ENCODE data around the gene ETNK2.

ETNK2 gene

DNA sequence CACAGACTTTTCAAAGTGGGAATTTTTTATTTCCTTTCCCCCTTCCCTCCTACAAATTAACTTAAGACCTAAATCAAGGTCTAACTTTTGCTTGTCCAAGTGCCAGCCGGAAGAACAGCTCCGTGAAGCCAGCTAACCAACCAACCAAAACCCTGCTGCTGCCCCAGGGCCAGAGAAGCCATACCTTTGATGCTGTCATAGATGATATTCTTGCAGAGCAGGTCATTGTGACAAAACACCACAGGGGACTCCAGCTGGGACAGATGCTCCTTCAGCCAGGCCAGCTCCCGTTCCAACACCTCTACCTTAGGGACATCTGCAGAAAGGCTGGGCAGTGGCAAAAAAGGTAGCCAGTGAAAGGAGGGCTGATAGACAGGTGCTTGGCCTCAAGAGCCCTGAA, 10.7 kb downstream of the ETNK2 start:
- no peak overlapping the region for H3K4me3 ChIP-seq (ENCODE audit: low read depth, low read length)
- TF ChIP-seq CTCF (IDR thresholded peaks at IDR 0.05; ENCODE audit: control insufficient read depth, extremely low read depth, insufficient read depth) = no peak
- DNase-seq (ENCODE audit: low read depth) = no peak

GRCh38 chr1:204139952-204140351, 11.9 kb downstream of the ETNK2 start:
- H3K4me3 ChIP-seq (ENCODE audit: low read depth, low read length) = no peak overlapping the region
- no peak for TF ChIP-seq CTCF (IDR thresholded peaks at IDR 0.05; ENCODE audit: control insufficient read depth, extremely low read depth, insufficient read depth)
- DNase-seq (ENCODE audit: low read depth) = no peak

- H3K4me3 ChIP-seq (ENCODE audit: low read depth, low read length) = no peak overlapping the region
- no peak for DNase-seq (ENCODE audit: low read depth)
- no peak for TF ChIP-seq CTCF (IDR thresholded peaks at IDR 0.05; ENCODE audit: control insufficient read depth, extremely low read depth, insufficient read depth)
Observed at GRCh38 chr1:204139088-204139487, 12.8 kb downstream of the ETNK2 start.

GRCh38 chr1:204136814-204137213, 15.0 kb downstream of the ETNK2 start:
- H3K4me3 ChIP-seq (ENCODE audit: low read depth, low read length) = no peak overlapping the region
- no peak for TF ChIP-seq CTCF (IDR thresholded peaks at IDR 0.05; ENCODE audit: control insufficient read depth, extremely low read depth, insufficient read depth)
- DNase-seq (ENCODE audit: low read depth) = no peak

GRCh38 chr1:204134103-204134502, 17.7 kb downstream of the ETNK2 start:
- TF ChIP-seq CTCF (IDR thresholded peaks at IDR 0.05; ENCODE audit: control insufficient read depth, extremely low read depth, insufficient read depth) = no peak
- no peak overlapping the region for H3K4me3 ChIP-seq (ENCODE audit: low read depth, low read length)
- no peak for DNase-seq (ENCODE audit: low read depth)

- H3K4me3 ChIP-seq (ENCODE audit: low read depth, low read length) = no peak overlapping the region
- DNase-seq (ENCODE audit: low read depth) = no peak
- TF ChIP-seq CTCF (IDR thresholded peaks at IDR 0.05; ENCODE audit: control insufficient read depth, extremely low read depth, insufficient read depth) = no peak
Observed at GRCh38 chr1:204132718-204133117, 19.1 kb downstream of the ETNK2 start.

DNA sequence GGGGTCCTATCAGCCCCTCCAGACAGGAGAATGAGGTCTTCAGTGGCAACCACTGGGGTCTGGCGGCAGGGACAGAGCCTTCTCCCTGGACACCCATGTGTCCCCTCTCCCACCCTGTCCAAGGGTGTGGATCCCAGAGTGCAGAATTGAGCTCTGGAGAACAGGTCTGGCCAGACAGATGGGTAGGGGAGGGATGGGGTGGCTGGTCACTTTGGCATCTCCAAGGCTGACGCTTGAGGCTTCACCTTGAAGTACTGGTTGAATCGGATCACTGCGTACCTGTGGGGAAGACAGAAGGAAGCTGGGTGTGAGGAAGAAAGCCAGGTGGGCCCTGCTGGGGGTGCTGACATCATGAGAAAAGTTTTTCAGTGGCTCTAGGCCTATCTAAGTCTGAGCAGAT, 19.9 kb downstream of the ETNK2 start:
- TF ChIP-seq CTCF (IDR thresholded peaks at IDR 0.05; ENCODE audit: control insufficient read depth, extremely low read depth, insufficient read depth) = no peak
- H3K4me3 ChIP-seq (ENCODE audit: low read depth, low read length) = no peak overlapping the region
- no peak for DNase-seq (ENCODE audit: low read depth)
